GM12873 (cell line): ENCODE results near the gene SSR4.

Source experiments
- CTCF ChIP-seq: IDR thresholded peaks from 2 replicates; pipeline ENCODE4 v1.5.1; 2012; ENCODE audit warnings: low read depth, mild to moderate bottlenecking, moderate library complexity, low read length, control low read depth; ENCODE audit not compliant: insufficient read depth; ENCODE audit errors: missing control alignments

The SSR4 gene

DNA sequence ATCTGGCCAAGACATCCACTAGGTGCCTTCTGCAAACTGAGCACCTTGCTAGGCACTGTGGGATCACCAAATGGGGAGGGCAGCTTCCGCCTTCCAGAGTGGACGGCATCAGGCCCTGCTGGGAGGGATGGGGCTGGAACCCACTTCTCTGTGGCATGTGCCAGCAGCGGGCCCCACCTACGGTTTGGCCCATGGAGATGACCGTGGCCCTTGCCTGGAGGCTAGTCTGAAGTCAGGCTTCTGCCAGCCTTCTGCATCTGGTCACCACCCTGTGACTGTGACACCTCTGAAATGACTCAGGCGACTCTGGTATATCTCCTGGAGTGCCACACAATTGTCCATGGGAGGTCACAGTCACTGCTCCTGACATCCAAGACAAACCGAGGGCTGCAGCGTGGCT lies 7.2 kb downstream of the SSR4 start:
- TF ChIP-seq CTCF: no peak

- no peak for TF ChIP-seq CTCF
Observed at GRCh38 chrX:153802513-153803045, 8.1 kb downstream of the SSR4 start.

- no peak for TF ChIP-seq CTCF
Observed at GRCh38 chrX:153803211-153804099, 9.0 kb downstream of the SSR4 start.

DNA sequence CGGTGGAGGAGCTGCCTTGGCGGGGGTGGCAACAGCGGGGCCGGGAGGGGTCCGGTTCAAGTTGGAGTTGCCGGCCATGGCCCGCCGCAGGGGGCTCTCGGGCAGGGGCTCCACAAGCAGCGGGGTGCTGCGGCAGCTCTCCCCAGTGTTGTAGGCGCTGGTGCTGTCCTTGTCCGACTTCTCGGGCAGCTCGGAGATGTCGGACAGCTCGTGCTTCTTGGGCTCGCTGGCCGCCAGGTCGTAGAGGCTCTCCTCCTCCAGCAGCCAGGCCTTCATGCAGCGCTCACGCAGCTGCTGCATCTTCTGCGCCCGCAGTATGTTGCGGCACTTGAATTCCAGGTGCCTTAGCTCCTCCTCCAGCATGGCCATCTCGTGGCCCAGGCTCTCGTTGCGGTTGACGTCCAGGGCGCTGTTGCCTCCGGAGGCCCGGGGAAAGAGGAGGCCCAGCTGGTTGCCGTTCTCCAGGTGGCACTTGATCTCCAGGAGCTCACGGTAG lies 9.7 kb downstream of the SSR4 start:
- TF ChIP-seq CTCF: no peak

GRCh38 chrX:153804621-153805020 lies 10.2 kb downstream of the SSR4 start:
- TF ChIP-seq CTCF: no peak

DNA sequence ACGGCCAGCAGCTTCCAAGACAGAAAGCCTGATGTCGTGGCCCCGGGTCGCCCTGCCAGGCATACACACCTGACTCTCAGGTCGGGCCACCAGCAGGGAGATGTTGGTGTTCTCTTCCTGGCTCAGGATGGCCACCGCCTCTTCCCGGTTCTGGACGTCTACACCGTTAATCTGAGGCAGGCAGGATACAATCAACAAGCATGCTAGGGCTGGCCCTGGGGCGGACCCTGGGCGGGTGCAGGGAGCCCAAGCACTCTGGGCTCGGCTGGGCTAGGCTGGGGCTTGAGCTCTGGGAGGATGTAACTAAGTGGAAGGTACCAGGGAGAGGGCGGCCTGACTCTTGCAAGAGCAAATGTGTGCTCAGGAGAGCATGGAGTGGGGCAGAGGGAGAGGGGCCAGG lies 11.0 kb downstream of the SSR4 start:
- no peak for TF ChIP-seq CTCF

- TF ChIP-seq CTCF: no peak
Observed at GRCh38 chrX:153806999-153807575, 12.6 kb downstream of the SSR4 start.
